ENCODE data around the gene GRIK4. TPM values are rescaled to one million over a fixed set of nuclear protein-coding genes. Genes with fewer than 3 reads are reported as not detected.

Gene GRIK4
- total and polyA plus RNA-seq, 2 of the 4 experiments (the other 2 are of a cell fraction): 0.18 to 0.38 TPM

GRCh38 chr11:120514541-120515121, 3.1 kb downstream of the GRIK4 start:
- no peak overlapping the region for H3K23ac ChIP-seq (ENCODE audit: low read depth, low read length)
- WGBS, 2 experiments (ENCODE audit: extremely low coverage in 2 of 2, insufficient read length in 1 of 2): 95% methylated on average over 10 of the region's 14 CpGs; no CpG with 5 or more reads in 1 of the 2 experiments
- no peak overlapping the region for H3K4me3 ChIP-seq (ENCODE audit: insufficient read depth, low read depth, low read length)
- ATAC-seq (ENCODE audit: low read depth) (no peak), DNase-seq (no peak)
- no peak overlapping the region for H2BK5ac ChIP-seq (ENCODE audit: low read depth, low read length, poor library complexity, severe bottlenecking)
- no peaks in the 10 kb centered on the region for H3K36me3 ChIP-seq (ENCODE audit: control insufficient read depth, insufficient read depth, low read length)
- H3K56ac ChIP-seq (ENCODE audit: extremely low read depth, insufficient read depth, low read length): no peak overlapping the region
- H3K14ac ChIP-seq (replicated peaks; ENCODE audit: low read depth, low read length): no peak overlapping the region
- no peak overlapping the region for H2BK120ac ChIP-seq (ENCODE audit: low read depth, low read length)
- H3K79me1 ChIP-seq (ENCODE audit: low read depth in 1 of 2, low read length in 2 of 2): no peaks in the 10 kb centered on the region
- no peak overlapping the region for H2AFZ ChIP-seq (replicated peaks; ENCODE audit: low read length, poor library complexity)
- dilution Hi-C loops (cut with HindIII; ENCODE audit: low sequenced_read_pairs, unreplicated experiment) (no loop called here), intact Hi-C loops (cut with micrococcal nuclease) (loop anchor here (5.0 to 10.0 kb wide), 2 partner anchors 200 to 1993 kb away; no protein-coding TSS in a partner anchor), in situ Hi-C loops (cut with MboI; ENCODE audit: low sequenced_read_pairs) (loop anchor here (5.0 kb wide), 2 partner anchors 173 to 288 kb away; no protein-coding TSS in a partner anchor)
- BruUV-seq (replicated peaks): no TSS peak
- H2BK20ac ChIP-seq (ENCODE audit: low read depth, low read length): no peak overlapping the region
- H3K27ac ChIP-seq (ENCODE audit: insufficient read depth, low read length): no peak overlapping the region
- no peak overlapping the region for H4K5ac ChIP-seq (ENCODE audit: low read depth, low read length)
- CTCF ChIA-PET: no interaction called here
- H4K20me1 ChIP-seq (ENCODE audit: insufficient read depth, low read length): no peaks in the 10 kb centered on the region
- no peak overlapping the region for H3K9ac ChIP-seq (ENCODE audit: low read depth, low read length)
- no peak overlapping the region for H2BK15ac ChIP-seq (ENCODE audit: low read depth, low read length)
- no peak overlapping the region for H3K4me2 ChIP-seq (ENCODE audit: low read depth, low read length)
- H2AK5ac ChIP-seq (ENCODE audit: low read depth, low read length): 0 out of 2 replicates have a peak overlapping the region, but pooled peaks have one; percentile 5
- peaks cover 4% of the 10 kb centered on the region; the same call in 1 of the 2 replicates for H3K27me3 ChIP-seq (ENCODE audit: control insufficient read depth, insufficient read depth, low read length)
- POLR2A ChIA-PET (ENCODE audit: unreplicated experiment): no interaction called here
- no peak overlapping the region for H4K8ac ChIP-seq (ENCODE audit: low read depth in 2 of 2, low read length in 2 of 2)
- no peak overlapping the region for H3K4ac ChIP-seq (ENCODE audit: low read depth, low read length)
- no peak for TF ChIP-seq CEBPB (IDR thresholded peaks at IDR 0.05; ENCODE audit: low read depth, low read length)
- no peak for TF ChIP-seq MAFK (IDR thresholded peaks at IDR 0.05; ENCODE audit: low read depth, low read length)
- no peak for TF ChIP-seq RAD21 (IDR thresholded peaks at IDR 0.05; ENCODE audit: low read length)
- TF ChIP-seq, protein P1, sequence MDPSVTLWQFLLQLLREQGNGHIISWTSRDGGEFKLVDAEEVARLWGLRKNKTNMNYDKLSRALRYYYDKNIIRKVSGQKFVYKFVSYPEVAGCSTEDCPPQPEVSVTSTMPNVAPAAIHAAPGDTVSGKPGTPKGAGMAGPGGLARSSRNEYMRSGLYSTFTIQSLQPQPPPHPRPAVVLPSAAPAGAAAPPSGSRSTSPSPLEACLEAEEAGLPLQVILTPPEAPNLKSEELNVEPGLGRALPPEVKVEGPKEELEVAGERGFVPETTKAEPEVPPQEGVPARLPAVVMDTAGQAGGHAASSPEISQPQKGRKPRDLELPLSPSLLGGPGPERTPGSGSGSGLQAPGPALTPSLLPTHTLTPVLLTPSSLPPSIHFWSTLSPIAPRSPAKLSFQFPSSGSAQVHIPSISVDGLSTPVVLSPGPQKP (IDR thresholded peaks at IDR 0.05; ENCODE audit: borderline replicate concordance, low read depth, low read length): no peak
- TF ChIP-seq POLR2A (IDR thresholded peaks at IDR 0.05; ENCODE audit: low read depth, low read length): no peak
- TF ChIP-seq CHD1 (IDR thresholded peaks at IDR 0.05; ENCODE audit: low read depth, low read length): no peak
- TF ChIP-seq MXI1 (IDR thresholded peaks at IDR 0.05; ENCODE audit: borderline replicate concordance, low read depth, low read length): no peak
- no peak for TF ChIP-seq BHLHE40 (IDR thresholded peaks at IDR 0.05; ENCODE audit: low read depth, low read length)
- TF ChIP-seq NFE2L2 (IDR thresholded peaks at IDR 0.05; ENCODE audit: low read depth, low read length): no peak
- no peak for TF ChIP-seq FOS (IDR thresholded peaks at IDR 0.05; ENCODE audit: low read depth, low read length)
- H3K18ac ChIP-seq (ENCODE audit: low read depth, low read length): no peak overlapping the region
- H3K9me1 ChIP-seq (ENCODE audit: insufficient read depth, low read length): peaks cover 8% of the 10 kb centered on the region; the same call in 1 of the 2 replicates
- H3K9me3 ChIP-seq (ENCODE audit: control insufficient read depth, insufficient read depth, low read length): no peaks in the 10 kb centered on the region
- no peak overlapping the region for H4K91ac ChIP-seq (ENCODE audit: insufficient read depth, low read depth, low read length)
- H2AK9ac ChIP-seq (replicated peaks; ENCODE audit: low read depth, low read length, poor library complexity): no peak overlapping the region
- H3K4me1 ChIP-seq (ENCODE audit: control insufficient read depth, insufficient read depth, low read length): peaks cover 13% of the 10 kb centered on the region; the same call in 1 of the 2 replicates
